Panc1 (cell line): ENCODE measurements around the gene FIGN.

Source experiments
- REST ChIP-seq, 2 experiments: IDR thresholded peaks; 2 replicates each; pipeline ENCODE4 v1.6.1; 2011 to 2012; ENCODE audit warnings: low read depth in 2 of 2, control low read depth in 1 of 2, low read length in 1 of 2, mild to moderate bottlenecking in 1 of 2, moderate library complexity in 1 of 2; ENCODE audit not compliant: insufficient read depth in 1 of 2
- SIN3A ChIP-seq: IDR thresholded peaks from 2 replicates; pipeline ENCODE4 v1.6.1; 2012; ENCODE audit warnings: low read depth, mild to moderate bottlenecking, low read length, moderate library complexity, borderline replicate concordance; ENCODE audit not compliant: insufficient read depth
- TCF7L2 ChIP-seq: IDR thresholded peaks from 2 replicates; pipeline ENCODE4 v1.6.1; 2011; ENCODE audit warnings: mild to moderate bottlenecking, low read depth, low read length, inconsistent platforms
- TF ChIP-seq, protein P1 (sequence below): fragments of 450-650 bp; IDR thresholded peaks from 2 replicates; pipeline ENCODE4 v1.5.1; 2017; ENCODE audit warnings: mild to moderate bottlenecking

- TF ChIP-seq, protein P1, sequence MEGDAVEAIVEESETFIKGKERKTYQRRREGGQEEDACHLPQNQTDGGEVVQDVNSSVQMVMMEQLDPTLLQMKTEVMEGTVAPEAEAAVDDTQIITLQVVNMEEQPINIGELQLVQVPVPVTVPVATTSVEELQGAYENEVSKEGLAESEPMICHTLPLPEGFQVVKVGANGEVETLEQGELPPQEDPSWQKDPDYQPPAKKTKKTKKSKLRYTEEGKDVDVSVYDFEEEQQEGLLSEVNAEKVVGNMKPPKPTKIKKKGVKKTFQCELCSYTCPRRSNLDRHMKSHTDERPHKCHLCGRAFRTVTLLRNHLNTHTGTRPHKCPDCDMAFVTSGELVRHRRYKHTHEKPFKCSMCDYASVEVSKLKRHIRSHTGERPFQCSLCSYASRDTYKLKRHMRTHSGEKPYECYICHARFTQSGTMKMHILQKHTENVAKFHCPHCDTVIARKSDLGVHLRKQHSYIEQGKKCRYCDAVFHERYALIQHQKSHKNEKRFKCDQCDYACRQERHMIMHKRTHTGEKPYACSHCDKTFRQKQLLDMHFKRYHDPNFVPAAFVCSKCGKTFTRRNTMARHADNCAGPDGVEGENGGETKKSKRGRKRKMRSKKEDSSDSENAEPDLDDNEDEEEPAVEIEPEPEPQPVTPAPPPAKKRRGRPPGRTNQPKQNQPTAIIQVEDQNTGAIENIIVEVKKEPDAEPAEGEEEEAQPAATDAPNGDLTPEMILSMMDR = no peak
- TF ChIP-seq REST (IDR thresholded peaks at IDR 0.05; ENCODE audit: insufficient read depth in 1 of 2, low read depth in 2 of 2, low read length in 1 of 2) (no peak), TCF7L2 (no peak), SIN3A (no peak)
Observed at GRCh38 chr2:163658556-163658955, 77.3 kb downstream of the FIGN start.
